Hippocampal formation (tissue), 2 donors: Measurements from ENCODE around the gene FHL5.
"Not testable (repeated sequence)": the region's sequence is repeated elsewhere in the genome, so short reads cannot be mapped to it uniquely, and the experiment has no call there.

ENCODE experiments used
- DNase-seq, 2 donors: peaks; one replicate each; lab custom pipeline; 2025; lab: John Stamatoyannopoulos, UW

The FHL5 gene

GRCh38 chr6:96610019-96610418, 47.1 kb downstream of the FHL5 start:
- no peak for DNase-seq

- no peak for DNase-seq
These were observed 48.5 kb downstream of the FHL5 start for GRCh38 chr6:96611342-96611991.

- no peak for DNase-seq
These were observed 50.5 kb downstream of the FHL5 start for GRCh38 chr6:96613291-96613999.

GRCh38 chr6:96620851-96621250, 57.9 kb downstream of the FHL5 start:
- DNase-seq = no peak

- DNase-seq = no peak
These were observed 59.1 kb downstream of the FHL5 start for GRCh38 chr6:96621983-96622382.

GRCh38 chr6:96624957-96625356, 62.0 kb downstream of the FHL5 start:
- no peak for DNase-seq

- peak in 1 of 2 donors; percentile 72 for DNase-seq
These were observed 63.9 kb downstream of the FHL5 start for GRCh38 chr6:96626759-96627364.

GRCh38 chr6:96631248-96631647, 68.3 kb downstream of the FHL5 start:
- no peak for DNase-seq

GRCh38 chr6:96637979-96638378, 75.1 kb downstream of the FHL5 start:
- not testable (repeated sequence) for DNase-seq

GRCh38 chr6:96645106-96645505, 82.2 kb downstream of the FHL5 start:
- DNase-seq = no peak

- DNase-seq = no peak
These were observed 87.0 kb downstream of the FHL5 start for GRCh38 chr6:96649926-96650325.

GRCh38 chr6:96651816-96652215, 88.9 kb downstream of the FHL5 start:
- no peak for DNase-seq

GRCh38 chr6:96652552-96652951, 89.6 kb downstream of the FHL5 start:
- DNase-seq = no peak

- DNase-seq = no peak
These were observed 90.3 kb downstream of the FHL5 start for GRCh38 chr6:96653181-96653580.

- no peak for DNase-seq
These were observed 93.6 kb downstream of the FHL5 start for GRCh38 chr6:96656567-96656966.

GRCh38 chr6:96657344-96657743, 94.4 kb downstream of the FHL5 start:
- no peak for DNase-seq

- no peak for DNase-seq
These were observed 96.3 kb downstream of the FHL5 start for GRCh38 chr6:96659084-96659845.
